NCI-H1694 (cell line): Measurements from ENCODE around the gene SEPTIN1.

Experiments used
- DNase-seq: peaks from one replicate; lab custom pipeline; 2025; lab: John Stamatoyannopoulos, UW

Gene SEPTIN1

DNA sequence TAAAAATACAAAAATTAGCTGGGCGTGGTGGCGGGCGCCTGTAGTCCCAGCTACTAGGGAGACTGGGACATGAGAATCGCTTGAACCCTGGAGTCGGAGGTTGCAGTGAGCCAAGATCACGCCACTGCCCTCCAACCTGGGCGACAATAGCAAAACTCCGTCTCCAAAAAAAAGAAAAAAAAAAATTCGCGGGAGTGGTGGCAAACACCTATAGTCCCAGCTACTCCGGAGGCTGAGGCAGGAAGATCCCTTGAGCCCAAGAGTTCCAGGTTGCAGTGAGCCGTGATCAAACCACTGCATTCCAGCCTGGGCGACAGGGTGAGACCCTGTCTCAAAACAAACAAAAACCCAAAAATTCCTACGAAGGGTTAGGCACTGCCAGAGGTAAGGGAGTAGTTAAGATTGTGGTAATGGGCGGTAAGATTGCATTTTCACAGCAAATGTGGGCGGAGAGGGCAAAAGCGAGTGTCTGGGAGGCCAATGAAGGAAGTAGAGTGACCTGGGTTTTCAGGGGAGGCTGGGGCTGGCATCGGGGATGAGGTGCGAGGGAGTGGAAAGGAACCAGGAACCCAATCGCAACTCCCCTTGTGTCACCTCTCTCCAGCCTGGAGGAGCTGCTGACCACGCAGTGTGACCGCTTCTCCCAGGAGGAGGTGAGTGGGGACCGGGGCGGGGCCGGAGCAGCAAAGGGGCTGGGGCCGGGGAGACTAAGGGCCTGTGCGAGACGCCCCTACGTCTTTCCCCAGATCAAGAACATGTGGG is 5.1 kb downstream of the SEPTIN1 start:
- no peak for DNase-seq

DNA sequence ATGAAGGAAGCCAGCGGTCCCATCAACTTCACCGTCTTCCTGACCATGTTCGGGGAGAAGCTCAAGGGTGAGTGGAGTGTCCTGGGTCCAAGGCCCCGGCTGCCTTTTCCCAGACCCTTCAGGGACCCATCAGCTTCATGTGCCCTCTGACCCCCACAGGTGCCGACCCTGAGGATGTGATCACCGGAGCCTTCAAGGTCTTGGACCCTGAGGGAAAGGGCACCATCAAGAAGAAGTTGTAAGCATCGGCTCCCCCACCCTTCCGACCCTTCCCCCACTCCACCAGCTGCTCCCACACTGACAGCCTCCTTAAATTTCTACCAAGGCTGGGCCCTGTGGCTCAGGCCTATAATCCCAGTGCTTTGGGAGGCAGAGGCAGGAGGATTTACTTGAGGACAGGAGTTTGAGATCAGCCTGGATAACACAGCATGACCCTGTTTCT is 5.9 kb downstream of the SEPTIN1 start:
- no peak for DNase-seq

- no peak for DNase-seq
Observed at GRCh38 chr16:30375864-30376263, 6.5 kb downstream of the SEPTIN1 start.

DNA sequence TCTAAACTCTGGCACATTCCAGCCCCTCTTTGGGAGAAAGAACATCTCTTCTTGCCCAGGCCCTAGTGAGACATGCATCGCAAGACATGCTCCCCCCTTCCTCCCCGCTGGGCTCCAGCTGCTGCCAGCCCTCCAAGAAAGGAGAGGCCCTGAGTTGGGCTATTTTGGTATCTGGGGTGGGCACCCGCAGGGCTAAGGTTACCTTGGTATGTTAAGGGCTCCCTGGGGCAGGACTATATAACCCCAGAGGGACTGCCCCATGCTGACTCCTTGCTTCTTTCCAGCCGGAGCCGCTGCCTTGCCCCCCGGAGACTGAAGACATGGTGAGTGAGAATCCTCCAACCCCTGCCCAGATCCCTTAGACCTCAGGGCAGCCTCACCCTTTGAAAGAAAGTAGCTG is 7.8 kb downstream of the SEPTIN1 start, which contains the start of gene MYL11:
MYL11 (plus strand) TSS at position 265 of the 400 bp plus-strand sequence; CDS start at position 321, 56 bp downstream.
- no peak for DNase-seq

- no peak for DNase-seq
Observed at GRCh38 chr16:30372725-30373124, 9.6 kb downstream of the SEPTIN1 start.

GRCh38 chr16:30372038-30372712 is 10.2 kb downstream of the SEPTIN1 start:
- no peak for DNase-seq

GRCh38 chr16:30371248-30371816 is 11.0 kb downstream of the SEPTIN1 start:
- DNase-seq, result no peak

DNA sequence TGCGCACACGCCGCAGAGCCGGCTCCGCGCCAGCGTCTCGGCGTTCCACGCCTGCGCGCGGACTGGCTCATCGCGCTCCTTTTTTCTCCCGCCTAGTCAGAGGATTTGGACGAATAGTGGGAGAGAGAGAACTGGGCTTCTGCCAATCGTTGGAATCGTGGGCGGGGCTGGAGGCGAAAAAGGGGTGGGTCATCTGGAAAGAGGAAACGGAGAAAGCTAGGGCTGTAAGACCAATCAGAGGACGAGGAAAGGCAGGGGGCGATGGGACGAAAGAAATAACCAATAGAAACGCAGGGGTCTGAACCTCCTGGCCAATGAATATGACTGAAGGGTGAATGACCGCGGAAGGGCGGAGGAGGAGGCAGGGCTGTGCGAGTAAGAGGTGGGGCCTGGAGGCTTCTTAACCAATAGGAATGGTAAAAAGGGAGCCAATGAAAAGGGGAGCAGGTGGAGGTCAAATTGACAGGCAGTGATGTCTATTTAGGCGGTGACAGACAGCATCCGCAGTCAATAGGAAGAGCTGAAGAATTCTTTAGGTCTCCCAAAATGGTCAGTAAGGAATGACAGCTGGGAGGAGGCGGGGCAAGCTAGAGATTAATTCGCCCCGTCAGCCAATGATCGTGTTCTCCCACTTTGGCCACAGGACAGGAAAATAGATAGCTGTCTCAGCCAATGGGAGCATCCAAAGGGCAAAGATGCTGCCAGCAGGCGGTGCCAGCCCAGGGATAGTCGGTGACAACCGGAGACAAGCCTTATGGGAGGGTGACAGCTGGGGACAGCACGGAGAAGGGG is 11.7 kb downstream of the SEPTIN1 start, which contains the start of gene TBC1D10B:
TBC1D10B (minus strand) TSS at position 39 of the 792 bp plus-strand sequence. CDS start 311 bp downstream, outside the sequence.
- peak; percentile 100 for DNase-seq

DNA sequence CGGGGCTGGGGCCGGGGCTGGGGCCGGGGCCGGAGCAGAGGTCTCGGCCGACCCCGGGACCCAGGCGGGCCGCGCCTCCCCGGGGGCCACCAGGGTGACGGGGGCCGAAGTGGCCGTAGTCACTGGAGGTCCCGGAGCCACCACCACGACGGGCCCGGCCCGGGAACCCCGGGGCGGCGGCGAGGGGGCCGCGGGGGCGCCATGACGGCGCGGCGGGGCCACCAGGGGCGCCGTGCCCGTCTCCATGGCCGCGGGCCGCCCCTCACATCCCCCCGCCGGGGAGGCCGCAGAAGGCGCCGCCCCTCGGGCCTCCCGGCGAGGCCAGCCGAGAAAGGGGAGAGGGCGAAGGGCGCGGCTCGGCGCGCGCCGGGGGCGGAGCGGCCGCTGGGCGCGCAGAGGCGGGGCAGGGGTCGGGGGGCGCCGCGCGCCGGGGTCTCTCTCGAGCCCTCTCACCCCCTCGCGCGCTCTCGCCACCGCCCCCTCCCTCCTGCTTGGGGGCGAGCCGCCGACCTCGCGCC is 12.4 kb downstream of the SEPTIN1 start:
- DNase-seq, result no peak

DNA sequence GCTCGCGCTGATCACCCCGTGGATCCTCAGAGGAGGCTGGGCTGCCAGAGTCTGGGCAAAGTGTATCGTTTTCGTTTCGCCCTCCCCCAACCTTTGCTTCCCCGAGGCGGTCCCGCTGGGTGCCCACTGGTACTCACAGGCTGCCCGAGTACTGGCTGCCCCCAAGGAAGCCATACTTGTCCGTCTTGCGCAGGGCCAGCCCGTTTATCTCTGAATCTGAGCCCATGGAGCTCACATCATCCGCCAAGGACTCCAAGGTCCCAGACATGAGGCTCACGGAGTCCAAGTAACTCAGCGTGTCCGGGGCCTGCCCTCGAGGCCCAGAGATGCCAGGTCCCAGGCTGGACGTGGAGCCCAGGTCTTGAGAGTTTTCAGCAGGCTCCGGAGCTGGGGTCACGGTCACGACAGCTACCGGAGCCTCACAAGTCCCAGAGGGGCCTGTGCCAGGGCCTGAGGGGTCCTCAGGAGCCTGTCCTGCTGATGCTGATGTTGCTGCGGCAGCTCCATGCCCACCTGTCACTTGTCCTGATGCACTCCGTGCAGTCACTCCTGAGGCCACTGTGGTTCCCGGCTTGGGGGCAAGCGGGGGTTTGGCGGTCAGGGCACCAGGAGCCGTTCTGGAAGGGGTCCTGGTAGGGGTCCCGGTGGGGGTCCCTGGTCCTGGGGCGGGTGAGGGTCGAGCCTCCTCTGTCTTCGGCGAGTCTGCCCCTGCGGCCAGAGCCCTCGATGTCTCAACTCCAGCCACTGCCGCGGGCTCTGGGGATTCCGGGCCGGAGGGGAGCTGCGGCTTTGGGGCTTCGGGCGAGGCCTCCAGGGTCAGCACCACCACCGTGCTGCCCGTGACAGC is 13.0 kb downstream of the SEPTIN1 start:
- DNase-seq, result no peak

DNA sequence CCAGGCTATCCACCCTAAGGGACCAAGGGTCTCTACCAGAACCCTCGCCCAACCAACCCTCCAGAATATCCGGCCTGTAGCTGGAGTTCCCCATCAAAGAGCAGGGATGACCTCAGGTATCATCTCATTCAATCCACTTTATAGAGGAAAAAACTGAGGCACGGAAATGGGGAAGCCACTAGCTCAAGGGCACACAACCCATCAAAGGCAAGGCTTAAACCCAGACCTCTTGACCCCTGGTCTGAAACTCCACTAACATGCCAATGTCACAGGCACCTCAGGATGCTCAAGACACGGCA is 13.6 kb downstream of the SEPTIN1 start:
- DNase-seq, result no peak

- no peak for DNase-seq
Observed at GRCh38 chr16:30368122-30368791, 14.1 kb downstream of the SEPTIN1 start.

DNA sequence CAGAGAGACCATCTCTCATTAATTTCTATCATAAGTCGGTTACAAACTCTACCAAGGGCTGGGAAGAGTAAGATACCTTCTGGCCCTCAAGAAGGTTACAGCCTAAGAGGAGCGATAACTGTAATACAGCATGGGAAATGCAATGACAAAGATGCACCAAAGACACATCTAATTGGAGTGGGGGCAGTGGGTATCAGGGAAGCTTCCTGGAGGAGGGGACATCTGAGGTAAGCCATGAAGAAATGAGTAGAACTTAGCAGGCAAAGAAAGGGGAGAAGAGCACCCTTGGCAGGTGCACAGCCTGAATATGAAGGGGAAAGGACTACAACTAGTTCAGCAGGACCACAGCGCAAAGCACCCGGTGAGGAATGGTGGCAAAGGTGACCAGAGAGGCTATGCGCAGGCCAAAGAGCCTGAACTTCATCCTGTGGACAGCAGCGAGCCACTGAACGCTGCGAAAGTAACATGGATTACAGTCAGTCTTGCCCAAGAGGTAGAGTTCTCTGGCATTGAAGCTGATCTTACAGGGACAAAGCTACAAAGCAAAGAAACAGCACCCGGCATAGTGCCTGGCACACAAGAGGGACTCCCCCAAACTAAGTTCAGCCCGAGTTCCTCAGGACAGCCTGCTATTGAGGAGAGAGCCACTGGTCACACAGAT is 14.9 kb downstream of the SEPTIN1 start:
- DNase-seq, result no peak

GRCh38 chr16:30366511-30366910 is 15.8 kb downstream of the SEPTIN1 start:
- DNase-seq, result no peak

DNA sequence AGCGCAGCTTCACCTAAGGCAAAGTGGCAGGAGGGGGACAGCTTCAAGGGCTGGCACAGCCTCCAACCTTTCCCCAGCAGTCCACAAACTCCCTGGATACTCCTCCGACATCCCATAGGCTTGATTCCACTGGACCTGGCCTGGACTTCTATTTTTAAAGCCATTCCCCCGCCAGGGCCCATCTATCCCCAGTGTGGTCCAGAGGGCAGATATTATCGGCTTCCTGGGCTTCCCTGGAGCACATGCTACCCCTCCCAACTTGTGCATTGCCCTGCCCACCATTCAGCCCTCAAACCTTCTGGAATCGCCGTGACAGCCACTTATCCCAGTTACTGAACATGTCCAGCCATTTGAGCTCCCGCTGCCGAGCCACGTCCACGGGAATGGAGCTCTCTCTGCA is 17.2 kb downstream of the SEPTIN1 start:
- no peak for DNase-seq

DNA sequence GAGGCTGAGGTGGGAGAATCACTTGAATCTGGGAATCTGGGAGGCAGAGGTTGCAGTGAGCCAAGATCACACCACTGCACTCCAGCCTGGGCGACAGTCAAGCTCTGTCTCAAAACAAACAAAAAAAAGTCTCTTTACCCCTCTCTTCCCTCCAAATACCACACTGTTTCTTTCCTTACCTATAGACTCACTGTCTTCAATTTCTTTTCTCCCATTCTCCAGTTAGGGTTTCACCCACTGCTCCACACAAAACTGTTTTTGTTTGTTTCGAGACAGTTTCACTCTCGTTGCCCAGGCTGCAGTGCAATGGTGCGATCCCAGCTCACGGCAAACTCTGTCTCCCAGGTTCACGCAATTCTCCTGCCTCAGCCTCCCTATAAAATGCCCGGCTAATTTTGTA is 21.2 kb downstream of the SEPTIN1 start:
- no peak for DNase-seq

- DNase-seq, result no peak
Observed at GRCh38 chr16:30359871-30360170, 22.5 kb downstream of the SEPTIN1 start.

GRCh38 chr16:30358990-30359870 is 23.1 kb downstream of the SEPTIN1 start:
- DNase-seq, result no peak

DNA sequence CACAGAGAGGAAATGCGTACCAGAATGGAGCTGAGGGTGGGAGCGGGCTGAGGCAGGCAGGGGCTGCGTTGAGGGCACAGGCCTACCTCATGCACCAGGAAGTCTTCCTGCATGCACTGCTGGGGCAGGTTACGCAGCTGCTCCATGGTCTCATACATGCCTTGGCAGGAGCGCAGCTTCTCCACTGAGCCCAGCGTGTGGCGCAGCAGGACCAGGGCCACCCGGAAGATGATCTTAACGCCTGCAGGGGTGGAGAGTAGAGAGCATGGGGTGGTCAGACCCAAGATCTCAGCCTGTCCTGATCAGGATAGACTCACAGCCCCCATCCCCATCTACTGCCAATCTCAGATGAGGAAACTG is 23.8 kb downstream of the SEPTIN1 start:
- no peak for DNase-seq
